ENCODE results near the gene SRPK2.
A peak's percentile ranks its signal among the peaks of the same experiment; 100 is the strongest.

SRPK2 gene

DNA sequence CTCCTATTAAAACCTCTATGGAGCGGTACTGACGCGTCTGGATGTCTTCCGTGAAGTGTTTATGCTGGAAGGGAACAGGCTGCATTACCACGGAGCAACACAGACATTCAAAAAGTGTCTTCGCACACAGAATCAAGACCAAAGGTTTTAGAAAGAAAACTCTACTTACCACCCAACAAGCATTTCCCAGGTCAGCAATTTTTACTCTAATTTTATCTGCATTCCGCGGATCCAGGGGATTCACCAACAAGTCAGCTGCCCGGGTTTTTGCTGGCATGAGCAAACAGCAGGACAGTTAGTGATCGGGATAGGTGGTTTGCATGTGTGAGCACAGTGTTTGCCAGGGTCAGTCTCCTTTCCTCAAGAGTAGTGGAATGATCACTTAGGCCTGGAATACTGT, 255.9 kb downstream of the SRPK2 start:
- no peak for DNase-seq

DNA sequence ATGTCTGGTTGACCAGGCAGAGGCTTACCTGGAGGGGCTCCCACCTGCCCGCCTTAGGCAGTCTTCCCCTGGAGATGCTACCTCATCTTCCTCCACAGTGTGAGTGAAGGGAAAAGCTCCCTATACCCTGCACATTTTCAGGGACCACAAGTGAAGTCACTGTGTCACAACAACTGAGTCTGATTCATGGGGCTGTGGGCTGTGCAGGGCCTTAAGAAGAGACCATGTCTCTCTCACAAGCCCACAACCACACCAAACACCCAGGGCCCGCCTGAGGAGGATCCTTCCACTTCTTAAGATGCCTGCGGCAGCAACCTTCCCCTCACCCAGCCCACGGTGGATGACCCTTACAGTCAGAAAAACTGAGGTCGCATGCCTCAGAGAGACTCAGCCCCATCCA, 256.4 kb downstream of the SRPK2 start:
- no peak for DNase-seq

- no peak for DNase-seq
These were observed 256.8 kb downstream of the SRPK2 start for GRCh38 chr7:105131890-105132289.

GRCh38 chr7:105131033-105131656, 257.6 kb downstream of the SRPK2 start:
- no peak for DNase-seq

GRCh38 chr7:105130580-105130979, 258.1 kb downstream of the SRPK2 start:
- DNase-seq, result no peak

DNA sequence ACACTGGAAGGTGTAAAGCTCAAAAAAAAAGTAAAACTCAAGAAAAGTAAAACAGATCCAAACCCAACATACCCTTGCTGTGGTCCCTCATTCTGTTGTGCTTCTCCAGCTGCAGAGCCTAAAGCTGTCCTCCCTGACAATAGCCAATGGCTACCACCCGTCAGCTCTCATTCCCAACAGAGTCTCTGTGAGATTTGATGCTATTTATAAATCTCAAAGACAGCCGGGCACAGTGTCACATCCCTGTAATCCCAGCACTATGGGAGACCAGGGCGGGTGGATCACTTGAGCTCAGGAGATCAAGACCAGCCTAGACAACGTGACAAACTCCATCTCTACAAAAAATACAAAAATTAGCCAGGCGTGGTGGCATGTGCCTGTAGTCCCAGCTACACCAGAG, 258.7 kb downstream of the SRPK2 start:
- DNase-seq, result no peak

DNA sequence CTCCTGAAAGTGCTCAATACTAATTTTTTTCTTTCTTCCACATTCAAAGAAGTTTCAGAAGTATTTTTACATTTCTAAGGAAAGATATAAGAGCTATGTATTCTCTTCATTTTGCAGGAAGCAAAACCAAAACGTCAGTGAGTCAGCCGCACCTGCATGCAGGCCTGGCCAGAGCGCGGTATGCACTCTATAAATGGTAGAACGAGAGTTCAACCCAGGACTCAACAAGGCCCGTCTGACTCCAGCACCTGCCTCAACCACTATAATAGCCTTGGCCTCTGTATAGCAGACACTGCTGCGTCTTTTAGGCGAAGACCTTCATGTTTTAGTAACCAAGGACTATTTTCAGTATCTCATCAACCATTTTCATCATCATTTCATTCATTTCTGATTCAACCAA, 261.5 kb downstream of the SRPK2 start:
- no peak for DNase-seq

- DNase-seq, result no peak
These were observed 262.2 kb downstream of the SRPK2 start for GRCh38 chr7:105126436-105126975.

- DNase-seq, result no peak
These were observed 263.0 kb downstream of the SRPK2 start for GRCh38 chr7:105125745-105126144.

DNA sequence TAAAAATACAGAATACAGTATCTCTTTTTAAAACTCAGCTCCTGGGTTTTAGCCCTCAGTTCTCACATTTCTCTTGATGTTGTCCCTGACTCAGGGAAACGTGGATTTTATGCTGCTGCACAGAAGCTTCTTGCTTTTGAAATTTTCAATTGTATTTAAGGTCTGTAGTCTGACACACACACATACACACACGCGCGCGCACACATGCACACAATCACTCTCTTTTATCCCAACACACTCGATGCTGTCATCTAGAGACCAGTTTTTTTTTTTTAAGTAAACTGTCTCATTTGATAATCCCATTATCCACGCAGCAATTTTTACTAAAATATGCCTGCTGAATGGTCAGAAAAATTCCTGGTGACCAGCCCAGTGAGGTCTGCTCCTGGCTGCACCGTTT, 266.1 kb downstream of the SRPK2 start:
- DNase-seq, result no peak

DNA sequence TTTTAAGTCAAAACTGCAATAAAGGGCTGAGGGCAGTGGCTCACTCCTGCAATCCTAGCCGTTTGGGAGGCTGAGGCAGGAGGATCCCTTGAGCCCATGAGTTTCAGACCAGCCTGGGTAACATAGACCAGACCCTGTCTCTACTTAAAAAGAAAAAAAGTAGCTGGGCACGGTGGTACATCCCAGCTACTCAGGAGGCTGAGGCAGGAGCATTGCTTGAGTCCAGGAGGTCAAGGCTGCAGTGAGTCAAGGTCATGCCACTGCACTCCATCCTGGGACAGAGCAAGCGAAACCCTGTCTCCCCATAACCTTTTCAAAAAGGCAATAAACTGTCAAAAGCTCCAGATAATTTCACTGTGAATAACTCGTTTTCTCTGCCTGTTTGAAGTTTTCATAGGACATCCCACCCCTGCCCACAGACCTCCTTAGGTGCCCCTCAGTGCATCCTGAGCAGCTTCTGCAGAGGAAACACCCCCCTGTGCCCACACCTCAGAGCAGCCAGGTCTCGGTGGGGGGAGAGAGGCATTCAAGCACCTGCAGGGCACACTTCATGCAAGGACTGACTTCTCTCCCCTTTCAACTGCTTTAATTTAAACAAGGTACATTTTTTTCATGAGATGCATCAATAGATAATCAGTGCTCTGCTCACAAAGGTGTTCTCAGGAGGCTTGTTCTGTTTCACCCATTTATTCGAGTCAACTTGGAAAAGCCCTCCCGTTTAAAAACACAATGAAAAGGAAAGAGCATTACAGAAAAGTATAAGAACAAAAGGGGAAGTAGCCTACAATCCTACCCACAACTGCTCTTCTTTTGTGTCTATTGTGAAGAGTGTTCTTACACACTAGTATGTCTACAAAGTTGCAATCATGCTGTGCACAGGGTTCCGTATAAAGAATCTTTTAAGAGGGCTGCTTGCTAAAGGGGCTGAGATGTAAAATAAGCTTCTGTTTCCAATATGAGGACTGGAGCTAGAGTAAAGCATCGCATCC, 269.8 kb downstream of the SRPK2 start:
- DNase-seq, result no peak

- no peak for DNase-seq
These were observed 276.0 kb downstream of the SRPK2 start for GRCh38 chr7:105112440-105113418.

GRCh38 chr7:105107458-105107857, 281.3 kb downstream of the SRPK2 start:
- no peak for DNase-seq

DNA sequence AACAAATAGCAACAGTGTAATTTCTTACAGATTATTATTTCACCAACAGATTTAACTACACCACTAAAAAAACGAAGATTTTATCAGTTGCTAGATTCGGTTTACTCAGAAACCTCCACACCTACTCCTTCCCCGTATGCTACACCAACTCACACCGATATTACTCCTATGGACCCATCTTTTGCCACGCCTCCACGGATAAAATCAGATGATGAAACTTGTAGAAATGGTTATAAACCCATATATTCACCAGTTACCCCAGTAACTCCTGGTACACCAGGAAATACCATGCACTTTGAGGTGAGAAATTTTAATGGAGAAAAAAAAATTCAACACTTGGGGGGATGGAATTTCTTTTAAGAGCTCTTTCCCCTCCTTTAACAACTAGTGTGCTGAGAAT, 282.2 kb downstream of the SRPK2 start:
- peak; percentile 36 for DNase-seq

DNA sequence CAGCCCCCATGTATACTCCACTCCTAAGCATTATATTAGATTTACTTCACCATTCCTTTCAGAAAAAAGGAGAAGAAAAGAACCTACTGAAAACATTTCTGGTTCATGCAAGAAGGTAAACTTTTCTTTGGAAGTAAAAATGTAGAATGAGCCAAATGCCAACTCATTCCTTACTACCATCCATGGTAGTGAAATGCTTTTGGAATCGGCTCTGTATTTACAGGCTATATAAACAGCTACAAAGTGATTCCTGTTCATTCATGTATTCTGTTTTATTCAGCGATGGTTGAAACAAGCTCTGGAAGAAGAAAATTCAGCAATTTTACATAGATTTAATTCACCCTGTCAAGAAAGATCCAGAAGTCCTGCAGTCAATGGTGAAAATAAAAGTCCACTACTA, 283.1 kb downstream of the SRPK2 start:
- no peak for DNase-seq

DNA sequence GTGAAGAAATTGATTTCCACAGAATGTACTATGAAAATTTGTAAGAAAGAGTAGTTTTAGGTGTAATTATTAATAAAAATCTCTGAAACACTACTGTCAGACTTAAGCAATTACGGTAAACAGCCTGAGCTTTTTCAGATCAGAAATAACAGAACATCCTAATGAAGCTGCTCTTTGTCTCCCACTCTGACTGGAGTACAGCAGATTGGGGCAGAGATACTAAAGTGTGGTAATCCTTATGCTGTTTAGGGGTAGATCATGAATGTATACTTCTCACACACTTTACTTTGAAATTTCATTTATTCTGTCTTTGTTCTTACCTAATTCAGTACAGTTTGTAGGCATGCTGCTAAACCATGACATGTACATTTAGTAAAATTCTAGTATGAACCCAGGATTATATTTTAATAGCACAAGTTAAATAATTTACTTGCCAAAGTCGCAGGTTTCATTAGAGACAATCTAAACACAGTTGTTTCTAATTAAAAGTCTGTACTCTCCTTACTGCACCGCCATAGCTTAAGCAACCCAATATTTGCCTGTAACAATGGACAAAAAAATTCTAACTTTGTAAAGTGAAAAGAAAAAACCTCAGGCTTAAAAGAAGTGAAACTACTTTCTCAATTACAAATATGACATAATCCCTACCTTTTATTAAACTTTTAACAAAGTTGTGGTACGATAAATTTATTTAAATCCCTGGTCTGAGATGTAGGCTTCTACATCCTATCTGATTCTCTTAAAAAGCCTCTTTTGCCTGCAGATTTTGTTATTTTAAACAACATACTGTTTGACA, 286.0 kb downstream of the SRPK2 start:
- DNase-seq, result no peak

- no peak for DNase-seq
These were observed 286.9 kb downstream of the SRPK2 start for GRCh38 chr7:105101864-105102263.

- DNase-seq, result no peak
These were observed 289.7 kb downstream of the SRPK2 start for GRCh38 chr7:105098863-105099515.

- DNase-seq, result peak; percentile 91
These were observed 291.1 kb downstream of the SRPK2 start for GRCh38 chr7:105097619-105098018.

DNA sequence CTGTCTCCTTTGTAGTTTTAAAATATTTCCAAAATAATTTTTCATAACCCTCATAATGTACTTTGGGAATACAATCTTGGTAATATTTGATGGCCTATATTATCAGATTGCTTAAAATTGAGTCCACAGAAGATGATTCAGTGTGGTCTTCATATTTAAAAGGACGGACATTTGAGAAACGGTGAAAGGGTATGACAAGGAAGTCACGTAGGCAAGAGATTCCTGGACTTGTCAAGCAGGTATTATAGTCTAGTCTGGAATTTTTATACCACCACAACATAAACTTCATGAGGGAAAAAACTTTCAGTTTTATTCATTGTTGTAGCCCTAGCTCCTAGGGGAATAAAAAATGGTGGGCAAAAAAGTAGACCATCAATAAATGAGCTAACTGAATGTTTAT, 292.4 kb downstream of the SRPK2 start:
- DNase-seq, result no peak

GRCh38 chr7:105094966-105095365, 293.8 kb downstream of the SRPK2 start:
- DNase-seq, result no peak
